Measurements from ENCODE around the gene LCK. TPM values are rescaled to one million over a fixed set of nuclear protein-coding genes. Genes with fewer than 3 reads are reported as not detected.

The LCK gene
- total RNA-seq, 4 donors from 2014 or later, result 1.1 to 6.8 (median 4.8) TPM

DNA sequence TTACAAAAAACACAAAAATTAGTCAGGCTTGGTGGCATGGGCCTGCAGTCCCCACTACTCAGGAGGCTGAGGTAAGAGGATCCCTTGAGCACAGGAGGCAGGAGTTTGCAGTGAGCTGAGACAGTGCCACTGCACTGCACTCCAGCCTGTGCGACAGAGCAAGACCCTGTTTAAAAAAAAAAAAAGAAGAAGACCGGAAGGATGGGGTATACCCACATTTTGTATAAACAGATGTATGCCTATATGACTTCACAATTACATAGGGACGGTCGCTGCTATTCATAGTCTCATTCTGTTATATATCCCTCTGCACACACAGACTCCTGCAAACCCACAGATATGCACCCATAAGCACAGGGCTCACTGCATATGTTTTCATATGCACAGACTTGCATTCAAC lies 12.7 kb downstream of the LCK start:
- DNase-seq (ENCODE audit: low spot score), result no peak
- TF ChIP-seq, protein P1, sequence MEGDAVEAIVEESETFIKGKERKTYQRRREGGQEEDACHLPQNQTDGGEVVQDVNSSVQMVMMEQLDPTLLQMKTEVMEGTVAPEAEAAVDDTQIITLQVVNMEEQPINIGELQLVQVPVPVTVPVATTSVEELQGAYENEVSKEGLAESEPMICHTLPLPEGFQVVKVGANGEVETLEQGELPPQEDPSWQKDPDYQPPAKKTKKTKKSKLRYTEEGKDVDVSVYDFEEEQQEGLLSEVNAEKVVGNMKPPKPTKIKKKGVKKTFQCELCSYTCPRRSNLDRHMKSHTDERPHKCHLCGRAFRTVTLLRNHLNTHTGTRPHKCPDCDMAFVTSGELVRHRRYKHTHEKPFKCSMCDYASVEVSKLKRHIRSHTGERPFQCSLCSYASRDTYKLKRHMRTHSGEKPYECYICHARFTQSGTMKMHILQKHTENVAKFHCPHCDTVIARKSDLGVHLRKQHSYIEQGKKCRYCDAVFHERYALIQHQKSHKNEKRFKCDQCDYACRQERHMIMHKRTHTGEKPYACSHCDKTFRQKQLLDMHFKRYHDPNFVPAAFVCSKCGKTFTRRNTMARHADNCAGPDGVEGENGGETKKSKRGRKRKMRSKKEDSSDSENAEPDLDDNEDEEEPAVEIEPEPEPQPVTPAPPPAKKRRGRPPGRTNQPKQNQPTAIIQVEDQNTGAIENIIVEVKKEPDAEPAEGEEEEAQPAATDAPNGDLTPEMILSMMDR (IDR thresholded peaks at IDR 0.05), result no peak
- no peak for ATAC-seq (ENCODE audit: low FRiP score)

GRCh38 chr1:32265846-32266245 lies 14.8 kb downstream of the LCK start:
- TF ChIP-seq, protein P1 (IDR thresholded peaks at IDR 0.05), result no peak

DNA sequence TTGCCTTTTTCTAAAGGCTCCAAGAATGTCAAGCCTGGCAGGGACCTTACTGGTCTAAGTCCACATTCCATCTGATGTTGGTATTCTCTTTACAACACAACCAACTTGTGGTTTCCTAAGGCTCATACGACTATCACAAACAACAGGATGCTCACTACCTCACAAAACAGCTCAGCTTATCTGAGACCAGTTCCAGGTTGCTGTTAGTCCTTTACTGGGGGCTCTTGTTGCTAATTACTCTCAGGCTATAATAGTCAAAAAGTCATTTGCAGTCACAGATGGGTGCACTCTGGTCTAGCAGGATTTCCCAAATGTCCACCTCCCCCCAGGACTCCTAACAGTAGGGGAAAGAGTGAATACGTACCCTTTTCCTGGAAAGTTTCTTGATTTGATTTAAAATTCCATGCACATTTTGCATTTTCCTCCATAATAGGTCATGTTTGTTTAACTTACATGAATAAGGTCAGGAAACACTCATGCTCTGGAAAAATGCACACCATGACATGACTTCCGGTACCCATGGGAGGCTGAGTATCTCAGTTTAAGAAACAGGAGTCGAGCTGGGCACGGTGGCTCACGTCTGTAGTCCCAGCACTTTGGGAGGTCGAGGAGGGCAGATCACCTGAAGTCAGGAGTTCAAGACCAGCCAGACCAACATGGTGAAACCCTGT lies 16.0 kb downstream of the LCK start:
- TF ChIP-seq, protein P1 (IDR thresholded peaks at IDR 0.05), result no peak
- ATAC-seq (ENCODE audit: low FRiP score) (no peak), DNase-seq (ENCODE audit: low spot score) (no peak)

More at GRCh38 chr1:32265846-32266245, 14.8 kb downstream of the LCK start:
- ATAC-seq (ENCODE audit: low FRiP score) (no peak), DNase-seq (ENCODE audit: low spot score) (no peak)

- no peak for DNase-seq (ENCODE audit: low spot score)
Observed at GRCh38 chr1:32269744-32270143, 18.7 kb downstream of the LCK start.

DNA sequence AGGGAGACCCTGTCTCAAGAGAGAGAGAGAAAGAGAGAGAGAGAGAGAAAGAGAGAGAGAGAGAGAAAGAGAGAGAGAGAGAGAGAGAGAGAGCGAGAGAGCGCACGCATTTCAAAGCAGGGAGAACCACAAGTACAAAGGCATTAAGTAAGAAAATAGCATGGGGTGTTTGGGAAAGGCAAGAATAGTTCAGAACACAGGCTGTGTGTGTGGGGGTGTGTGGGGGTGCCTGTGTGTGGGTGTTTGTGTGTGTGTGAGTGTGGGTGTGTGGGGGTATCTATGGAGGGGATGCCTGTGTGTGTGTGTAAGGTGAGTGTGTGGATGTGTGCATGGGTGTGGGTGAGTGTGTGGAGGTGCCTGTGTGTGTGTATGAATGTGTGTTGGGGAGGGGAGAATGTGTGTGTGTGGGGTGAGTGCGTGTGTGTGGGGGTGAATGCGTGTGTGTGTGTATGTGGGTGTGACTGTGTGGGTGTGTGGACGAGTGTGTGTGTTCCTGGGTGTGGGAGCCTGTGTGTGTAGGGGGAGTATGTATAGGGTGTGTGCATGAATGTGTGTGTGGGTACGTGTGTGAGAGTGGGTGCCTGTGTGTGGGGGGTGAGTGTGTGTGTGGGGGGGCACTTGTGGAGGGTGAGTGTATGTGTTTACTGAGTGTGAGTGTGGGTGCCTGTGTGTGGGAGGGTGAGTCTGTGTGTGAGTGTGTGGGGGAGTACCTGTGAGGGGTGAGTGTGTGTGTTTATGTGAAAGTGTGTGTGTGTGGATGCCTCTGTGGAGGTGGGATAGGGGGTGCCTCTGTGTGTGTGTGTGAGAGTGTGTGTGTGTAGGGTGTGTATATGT lies 21.7 kb downstream of the LCK start:
- TF ChIP-seq, protein P1 (IDR thresholded peaks at IDR 0.05), result no peak
- DNase-seq (ENCODE audit: low spot score) (no peak), ATAC-seq (ENCODE audit: low FRiP score) (no peak)

More at GRCh38 chr1:32269744-32270143, 18.7 kb downstream of the LCK start:
- ATAC-seq (ENCODE audit: low FRiP score), result no peak
- TF ChIP-seq, protein P1 (IDR thresholded peaks at IDR 0.05), result no peak

DNA sequence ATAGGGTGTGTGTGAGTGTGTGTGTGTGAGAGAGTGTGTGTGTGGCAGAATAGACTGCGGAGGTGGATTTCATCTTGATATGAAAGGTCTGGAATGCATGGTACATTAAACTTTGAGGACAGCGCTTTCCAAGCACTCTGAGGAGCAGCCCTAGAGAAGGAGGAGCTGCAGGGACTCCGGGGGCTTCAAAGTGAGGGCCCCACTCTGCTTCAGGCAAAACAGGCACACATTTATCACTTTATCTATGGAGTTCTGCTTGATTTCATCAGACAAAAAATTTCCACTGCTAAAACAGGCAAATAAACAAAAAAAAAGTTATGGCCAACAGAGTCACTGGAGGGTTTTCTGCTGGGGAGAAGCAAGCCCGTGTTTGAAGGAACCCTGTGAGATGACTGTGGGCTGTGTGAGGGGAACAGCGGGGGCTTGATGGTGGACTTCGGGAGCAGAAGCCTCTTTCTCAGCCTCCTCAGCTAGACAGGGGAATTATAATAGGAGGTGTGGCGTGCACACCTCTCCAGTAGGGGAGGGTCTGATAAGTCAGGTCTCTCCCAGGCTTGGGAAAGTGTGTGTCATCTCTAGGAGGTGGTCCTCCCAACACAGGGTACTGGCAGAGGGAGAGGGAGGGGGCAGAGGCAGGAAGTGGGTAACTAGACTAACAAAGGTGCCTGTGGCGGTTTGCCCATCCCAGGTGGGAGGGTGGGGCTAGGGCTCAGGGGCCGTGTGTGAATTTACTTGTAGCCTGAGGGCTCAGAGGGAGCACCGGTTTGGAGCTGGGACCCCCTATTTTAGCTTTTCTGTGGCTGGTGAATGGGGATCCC lies 22.5 kb downstream of the LCK start:
- ATAC-seq (ENCODE audit: low FRiP score), result no peak
- DNase-seq (ENCODE audit: low spot score), result no peak
- TF ChIP-seq, protein P1 (IDR thresholded peaks at IDR 0.05), result no peak

Measured in omental fat pad (tissue), 4 donors.